HL-60/S4 treated with retinoic acid at 250 ng/mL for 4 days and 3 days (cell line): Measurements from ENCODE around the gene PLRG1.

ENCODE experiments used
- in situ Hi-C: fragments of 300-500 bp; cut with MboI; formaldehyde crosslinking; loops from 2 replicates; pipeline ENCODE4 v1.7.0; 2022; ENCODE audit warnings: low sequenced_read_pairs

Gene PLRG1

GRCh38 chr4:154521607-154522006, 28.6 kb downstream of the PLRG1 start:
- in situ Hi-C loops, result no loop called here

- in situ Hi-C loops, result no loop called here
Observed at GRCh38 chr4:154519214-154519613, 31.0 kb downstream of the PLRG1 start.

DNA sequence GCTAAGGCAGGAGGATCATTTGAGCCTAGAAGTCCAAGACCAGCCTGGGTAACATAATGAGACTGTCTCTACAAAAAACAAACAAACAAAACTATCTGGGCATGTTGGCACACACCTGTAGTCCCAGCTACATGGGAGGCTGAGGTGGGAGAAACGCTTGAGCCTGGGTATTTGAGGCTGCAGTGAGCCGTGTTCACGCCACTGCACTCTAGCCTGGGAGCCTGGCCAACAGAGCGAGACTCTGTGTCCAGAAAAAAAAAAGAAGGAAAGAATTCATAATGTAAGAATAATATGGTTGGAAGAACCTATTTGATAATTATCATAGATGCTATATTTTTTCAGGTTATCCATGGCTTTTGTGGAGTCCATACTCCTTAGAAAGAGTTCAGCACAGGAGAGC, 32.6 kb downstream of the PLRG1 start:
- in situ Hi-C loops, result no loop called here

DNA sequence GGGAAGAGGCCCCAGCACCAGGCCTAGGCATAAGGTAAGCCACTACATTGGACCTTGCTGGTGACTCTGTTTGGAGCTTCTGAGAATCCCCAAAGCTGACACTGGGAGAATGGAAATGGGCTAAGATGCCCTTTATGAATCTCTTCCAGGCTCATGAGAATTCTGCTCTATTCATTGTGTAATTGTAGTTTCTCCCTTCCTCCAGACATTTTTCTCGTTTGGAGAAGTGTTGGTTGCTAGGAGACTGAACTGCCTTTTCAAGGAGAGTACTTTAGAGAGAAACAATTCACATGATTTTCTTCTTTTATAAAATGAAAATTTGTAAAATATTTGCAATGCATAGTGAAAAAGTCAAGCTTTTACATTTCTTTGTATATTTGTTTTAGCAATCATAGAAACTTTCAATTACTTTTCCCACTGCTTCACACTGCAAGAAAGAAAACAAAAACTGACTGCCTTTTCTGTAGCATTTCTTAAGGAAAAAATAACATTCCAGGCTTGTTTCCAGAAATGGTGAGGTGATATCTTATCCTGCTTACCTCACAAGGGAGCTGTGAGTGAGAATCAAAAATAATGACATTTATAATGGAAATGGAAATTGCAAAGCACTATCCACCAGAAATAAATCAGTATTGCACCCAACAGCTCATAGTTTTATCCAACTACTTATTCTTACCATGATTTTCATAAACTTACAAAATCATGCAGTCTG, 33.7 kb downstream of the PLRG1 start:
- in situ Hi-C loops, result no loop called here

DNA sequence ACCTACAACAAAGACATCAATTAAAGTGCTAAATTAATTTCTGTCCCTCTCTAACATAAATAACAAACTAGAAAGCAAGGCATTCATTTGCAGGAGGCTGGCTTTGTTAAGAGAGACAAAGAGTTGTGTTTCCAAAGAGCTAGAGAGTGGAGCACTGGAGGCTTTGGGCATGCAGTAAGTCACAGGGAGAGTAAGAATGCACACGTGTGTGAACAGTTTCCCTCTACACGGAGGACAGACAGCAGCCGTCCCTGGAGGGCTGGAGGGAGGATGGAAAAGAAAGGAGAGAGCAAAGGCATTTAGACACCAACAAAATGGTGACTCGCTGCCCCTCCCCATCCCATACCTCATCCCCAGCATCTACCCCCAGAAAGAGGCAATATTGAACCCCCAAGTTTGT, 38.2 kb downstream of the PLRG1 start:
- in situ Hi-C loops, result no loop called here

GRCh38 chr4:154511548-154511947, 38.7 kb downstream of the PLRG1 start:
- in situ Hi-C loops, result no loop called here

DNA sequence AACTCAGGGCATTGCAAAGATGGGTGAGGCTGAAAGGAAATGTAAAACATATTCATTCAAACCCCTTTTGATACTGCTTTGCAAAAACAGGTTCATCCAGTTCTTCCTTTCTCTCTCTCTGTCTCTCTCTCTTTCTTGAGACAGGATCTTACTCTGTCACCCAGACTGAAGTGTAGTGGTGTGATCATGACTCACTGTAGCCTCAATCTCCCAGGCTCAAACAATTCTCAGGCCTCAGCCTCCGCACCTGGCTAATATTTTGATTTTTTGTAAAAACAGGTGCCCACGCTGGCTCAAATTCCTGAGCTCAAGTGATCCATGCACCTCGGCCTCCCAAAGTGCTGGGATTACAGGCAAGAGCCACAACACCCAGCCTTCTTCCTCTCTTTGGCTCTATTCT, 43.0 kb downstream of the PLRG1 start:
- in situ Hi-C loops, result no loop called here

- in situ Hi-C loops, result no loop called here
Observed at GRCh38 chr4:154506253-154506652, 43.9 kb downstream of the PLRG1 start.

DNA sequence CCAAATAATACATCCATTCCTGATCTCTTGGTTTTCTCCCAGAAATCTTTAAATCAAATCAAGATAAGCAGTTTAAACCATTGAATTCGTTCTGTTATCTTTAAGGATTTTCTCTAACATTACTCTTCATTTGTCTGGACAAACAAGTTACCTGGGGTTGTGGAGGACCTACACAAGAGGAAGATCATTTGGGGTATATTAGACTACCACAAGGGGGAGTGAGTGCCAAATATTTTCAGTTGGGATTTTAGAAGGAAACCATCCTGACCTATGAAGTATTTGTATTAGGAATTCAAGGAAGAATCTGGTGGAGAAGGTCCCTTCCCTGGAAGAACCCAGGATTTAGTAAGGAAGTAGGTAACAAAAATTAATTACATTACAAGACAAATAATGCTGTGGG, 46.6 kb downstream of the PLRG1 start:
- in situ Hi-C loops, result no loop called here

GRCh38 chr4:154502111-154502510, 48.1 kb downstream of the PLRG1 start:
- in situ Hi-C loops, result no loop called here

- in situ Hi-C loops, result no loop called here
Observed at GRCh38 chr4:154497889-154498288, 52.3 kb downstream of the PLRG1 start.

DNA sequence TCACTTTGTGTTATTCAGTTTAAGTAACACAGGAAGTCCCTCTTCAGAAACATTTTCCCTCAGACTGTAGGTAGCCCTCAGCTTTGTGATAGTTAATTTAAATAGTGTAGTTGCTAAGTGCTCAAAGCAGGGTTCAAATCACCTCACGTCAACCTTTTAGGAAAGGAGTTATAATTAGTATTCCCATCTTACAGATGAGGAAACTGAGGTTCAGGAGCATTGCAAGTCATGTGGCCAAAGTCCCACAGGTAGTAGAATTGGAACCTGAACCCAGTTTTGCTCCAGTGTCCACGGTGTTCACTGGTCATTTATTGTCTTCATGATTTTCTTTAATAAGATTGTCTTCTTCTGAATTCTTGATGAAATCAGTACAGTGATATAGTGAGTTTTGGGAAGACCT, 54.3 kb downstream of the PLRG1 start:
- in situ Hi-C loops, result no loop called here

- in situ Hi-C loops, result no loop called here
Observed at GRCh38 chr4:154492288-154492687, 57.9 kb downstream of the PLRG1 start.

GRCh38 chr4:154491341-154492271, 58.6 kb downstream of the PLRG1 start, which contains the start of gene DCHS2:
TSS of gene DCHS2 (minus strand) at chr4:154491799. CDS start at chr4:154491355, 444 bp downstream.
- in situ Hi-C loops, result no loop called here

DNA sequence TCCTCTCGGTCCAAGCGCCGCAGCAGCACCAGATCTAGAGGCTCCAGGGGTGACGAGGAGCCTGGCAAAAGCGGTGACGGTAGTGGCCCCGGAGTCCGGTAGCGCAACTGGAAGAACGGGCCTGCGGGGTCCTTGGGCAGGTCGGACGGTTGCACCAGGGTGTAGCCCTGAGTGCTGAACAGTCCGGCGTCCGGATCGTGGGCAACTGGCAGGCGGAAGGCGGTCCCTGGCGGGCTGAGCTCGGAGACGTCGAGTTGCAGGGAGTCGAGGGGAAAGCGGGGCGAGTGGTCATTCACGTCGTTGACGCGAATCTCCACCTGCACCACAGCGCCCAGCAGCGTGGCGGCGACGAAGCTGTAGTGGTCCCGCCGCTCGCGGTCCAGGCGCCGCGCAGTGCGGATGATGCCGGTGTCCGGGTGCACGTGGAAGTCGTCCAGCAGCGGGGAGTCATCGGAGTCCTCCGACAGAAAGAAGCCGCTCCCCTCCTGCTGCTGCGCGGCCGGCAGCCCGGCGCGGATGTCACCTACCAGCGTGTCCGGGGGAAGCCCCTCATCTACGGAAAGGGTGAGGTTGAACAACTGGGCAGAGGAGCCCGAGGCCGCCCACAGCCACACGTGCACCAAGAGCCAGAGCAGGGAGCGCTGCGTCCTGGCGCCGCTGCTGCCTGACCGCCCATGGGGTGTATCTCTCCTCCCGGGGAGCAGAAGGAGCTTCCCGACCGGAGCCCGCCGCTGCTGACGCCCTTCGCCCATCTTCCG, 59.4 kb downstream of the PLRG1 start:
- in situ Hi-C loops, result no loop called here

DNA sequence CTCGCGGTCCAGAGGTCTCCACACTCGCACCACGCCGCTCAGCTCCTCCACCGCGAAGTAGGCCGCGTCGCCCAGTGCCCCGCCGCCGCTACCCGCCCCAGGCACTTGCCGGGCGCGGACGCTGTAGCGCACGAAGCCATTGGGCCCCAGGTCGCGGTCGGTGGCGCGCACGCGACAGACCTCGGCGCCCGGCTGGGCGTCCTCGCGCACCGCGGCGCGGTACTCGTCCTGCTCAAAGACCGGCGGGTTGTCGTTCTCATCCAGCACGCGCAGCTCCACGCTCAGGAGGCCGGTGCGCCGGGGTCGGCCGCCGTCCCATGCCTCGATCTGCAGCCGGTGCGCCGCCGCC, 60.0 kb downstream of the PLRG1 start:
- in situ Hi-C loops, result no loop called here

DNA sequence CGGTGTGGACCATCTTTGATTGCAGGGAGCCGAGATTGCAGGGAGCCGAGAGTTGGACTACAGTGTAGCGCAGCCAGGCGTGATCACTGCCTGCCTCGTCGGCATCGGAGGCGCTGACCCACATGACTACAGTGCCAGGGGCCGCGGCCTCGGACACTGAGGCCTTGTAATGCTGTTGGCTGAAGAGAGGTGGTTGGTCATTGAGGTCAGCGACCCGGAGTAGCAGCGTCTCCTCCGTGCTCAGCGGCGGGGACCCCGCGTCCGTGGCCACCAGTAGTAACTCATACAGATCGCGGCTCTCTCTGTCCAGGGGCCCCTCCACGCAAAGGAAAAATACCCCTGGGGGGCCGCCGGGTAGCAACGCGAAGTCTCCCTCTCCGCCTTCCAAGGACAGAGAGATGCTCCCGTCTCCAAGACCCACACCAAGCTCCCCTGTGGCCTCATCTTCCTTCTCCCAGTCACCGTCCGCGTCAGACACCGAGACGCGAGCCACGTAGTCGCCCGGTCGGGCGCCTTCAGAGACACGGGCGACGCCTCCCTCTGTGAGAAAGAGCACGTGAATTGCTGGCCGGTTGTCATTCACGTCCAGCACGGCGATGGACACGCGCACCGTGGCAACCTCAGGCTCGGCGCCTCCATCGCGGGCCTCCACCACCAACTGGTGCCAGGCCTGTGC, 60.5 kb downstream of the PLRG1 start:
- in situ Hi-C loops, result no loop called here

DNA sequence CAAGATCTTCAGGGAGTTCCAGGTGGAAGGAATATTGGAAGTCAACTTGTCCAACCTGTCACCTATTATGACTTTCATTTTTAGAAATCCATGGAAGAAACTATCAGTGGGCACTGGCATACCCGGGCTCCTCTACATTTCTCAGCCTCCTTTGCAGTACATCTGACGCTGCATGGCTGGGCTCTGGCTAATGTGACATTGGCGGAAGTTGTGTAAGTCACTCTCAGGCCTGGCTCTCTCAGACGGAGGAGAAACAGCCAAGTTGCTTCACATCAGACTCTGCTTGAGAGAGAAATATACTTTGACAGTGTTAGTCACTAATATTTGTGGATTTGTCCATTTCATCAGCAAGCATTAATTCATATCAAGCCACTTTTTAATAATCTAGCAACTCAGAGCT, 63.1 kb downstream of the PLRG1 start:
- in situ Hi-C loops, result no loop called here

GRCh38 chr4:154485127-154485773, 65.0 kb downstream of the PLRG1 start:
- in situ Hi-C loops, result no loop called here
